CD8-positive, alpha-beta memory T cell (primary cell): ENCODE results near the gene GNB5. TPM values are rescaled to one million over a fixed set of nuclear protein-coding genes. Genes with fewer than 3 reads are reported as not detected.

Experiments used
- CTCF ChIA-PET: fragments of 350-600 bp; sonication (Branson Sonifier 250); formaldehyde crosslinking; loops from one replicate; lab custom pipeline; 2021; ENCODE audit warnings: antibody characterized with exemption; lab: Charles Lee
- POLR2A ChIA-PET: fragments of 350-600 bp; sonication (Branson Sonifier 250); formaldehyde crosslinking; loops from one replicate; lab custom pipeline; 2021; ENCODE audit warnings: antibody characterized with exemption; lab: Charles Lee
- DNase-seq, 5 donors: peaks; one replicate each; pipeline versions ENCODE4 v3.0.0 to v3.0.0-alpha.2; 2020 to 2022; ENCODE audit warnings: mixed read lengths in 1 of 5
- H3K27ac ChIP-seq: one replicate; pipeline ENCODE4 v1.7.0; 2013; ENCODE audit warnings: low read depth, mild to moderate bottlenecking, low read length, moderate library complexity
- H3K27me3 ChIP-seq: 2 replicates; pipeline ENCODE4 v1.7.0; 2013; ENCODE audit warnings: low read length, mild to moderate bottlenecking; ENCODE audit not compliant: insufficient read depth, poor library complexity, severe bottlenecking
- H3K36me3 ChIP-seq: 2 replicates; pipeline ENCODE4 v1.7.0; 2013; ENCODE audit warnings: mild to moderate bottlenecking, low read length, moderate library complexity; ENCODE audit not compliant: insufficient read depth
- H3K4me1 ChIP-seq: 2 replicates; pipeline ENCODE4 v1.7.0; 2013; ENCODE audit warnings: mild to moderate bottlenecking, low read length, moderate library complexity; ENCODE audit not compliant: insufficient read depth
- H3K4me3 ChIP-seq: 2 replicates; pipeline ENCODE4 v1.7.0; 2013; ENCODE audit warnings: mild to moderate bottlenecking, low read length
- H3K9me3 ChIP-seq: 2 replicates; pipeline ENCODE4 v1.7.0; 2013; ENCODE audit warnings: mild to moderate bottlenecking, low read length
- H3K27ac Mint-ChIP-seq, 8 donors: one replicate each; pipeline ENCODE4 v1.8.0; 2020 to 2021; ENCODE audit warnings: mixed read lengths in 8 of 8, mild to moderate bottlenecking in 6 of 8, inconsistent platforms in 3 of 8, moderate library complexity in 3 of 8
- H3K27me3 Mint-ChIP-seq, 2 donors: one replicate each; pipeline ENCODE4 v1.8.0; 2020 to 2021; ENCODE audit warnings: mixed read lengths in 2 of 2, mild to moderate bottlenecking in 1 of 2, moderate library complexity in 1 of 2
- H3K36me3 Mint-ChIP-seq, 3 donors: one replicate each; pipeline ENCODE4 v1.8.0; 2020 to 2021; ENCODE audit warnings: mixed read lengths in 3 of 3, inconsistent platforms in 1 of 3, mild to moderate bottlenecking in 1 of 3
- H3K4me1 Mint-ChIP-seq, 3 donors: one replicate each; pipeline ENCODE4 v1.8.0; 2020 to 2021; ENCODE audit warnings: mixed read lengths in 3 of 3, inconsistent platforms in 1 of 3, mild to moderate bottlenecking in 1 of 3
- H3K4me3 Mint-ChIP-seq, 7 donors: one replicate each; pipeline ENCODE4 v1.8.0; 2020 to 2021; ENCODE audit warnings: mixed read lengths in 7 of 7, mild to moderate bottlenecking in 6 of 7, moderate library complexity in 4 of 7, inconsistent platforms in 2 of 7
- H3K9me3 Mint-ChIP-seq, 5 donors: one replicate each; pipeline ENCODE4 v1.8.0; 2020 to 2022; ENCODE audit warnings: mixed read lengths in 5 of 5, mild to moderate bottlenecking in 3 of 5, moderate library complexity in 2 of 5, inconsistent platforms in 1 of 5
- polyA plus RNA-seq: library from polyadenylated mRNA; unstranded; fragments of 300-500 nt; fragmentation: Illumina TruSeq; gene quantifications from one replicate; pipeline ENCODE4 v1.2.3, GENCODE V29; 2021
- total RNA-seq, 2 experiments: library from RNA; stranded (reverse); gene quantifications; one replicate each; pipeline ENCODE4 v1.2.3, GENCODE V29; 2021

Gene GNB5
- total and polyA plus RNA-seq, 3 experiments from 2014 or later: 19.2 to 46.0 (median 21.7) TPM

GRCh38 chr15:52109559-52110451 lies 81.4 kb downstream of the GNB5 start:
- CTCF ChIA-PET: no interaction called here
- no peak overlapping the region for H3K4me3 ChIP-seq
- Mint-ChIP-seq H3K36me3 (peaks cover 0 to 6% (median 0%) of the 10 kb centered on the region in 3 donors), H3K4me3 (no peak overlapping the region), H3K4me1 (peaks cover 2 to 7% (median 4%) of the 10 kb centered on the region in 3 donors), H3K9me3 (no peaks in the 10 kb centered on the region), H3K27ac (no peak overlapping the region), H3K27me3 (peaks cover 16 to 40% of the 10 kb centered on the region in 2 donors)
- H3K27me3 ChIP-seq: peaks cover 23% of the 10 kb centered on the region
- H3K4me1 ChIP-seq: no peaks in the 10 kb centered on the region
- DNase-seq: no peak
- H3K27ac ChIP-seq: no peak overlapping the region
- no peaks in the 10 kb centered on the region for H3K36me3 ChIP-seq
- H3K9me3 ChIP-seq: no peaks in the 10 kb centered on the region
- POLR2A ChIA-PET: no interaction called here

GRCh38 chr15:52107238-52107637 lies 84.0 kb downstream of the GNB5 start:
- H3K36me3 Mint-ChIP-seq: peaks cover 0 to 6% (median 0%) of the 10 kb centered on the region in 3 donors
- ChIA-PET POLR2A (no interaction called here), CTCF (interaction anchor here (1.9 kb wide), 1 partner anchor 29 kb away, joined by 6 read pairs; no protein-coding TSS in a partner anchor)
- Histone ChIP-seq H3K27me3 (peaks cover 23% of the 10 kb centered on the region), H3K4me1 (no peaks in the 10 kb centered on the region), H3K4me3 (no peak overlapping the region), H3K27ac (no peak overlapping the region), H3K36me3 (no peaks in the 10 kb centered on the region), H3K9me3 (no peaks in the 10 kb centered on the region)
- H3K4me3 Mint-ChIP-seq: no peak overlapping the region
- H3K27me3 Mint-ChIP-seq: peaks cover 16 to 45% of the 10 kb centered on the region in 2 donors
- H3K9me3 Mint-ChIP-seq: no peaks in the 10 kb centered on the region
- DNase-seq: no peak
- peaks cover 2 to 6% (median 4%) of the 10 kb centered on the region in 3 donors for H3K4me1 Mint-ChIP-seq
- H3K27ac Mint-ChIP-seq: no peak overlapping the region

GRCh38 chr15:52106641-52107040 lies 84.6 kb downstream of the GNB5 start:
- Histone ChIP-seq H3K36me3 (no peaks in the 10 kb centered on the region), H3K27ac (no peak overlapping the region), H3K4me3 (no peak overlapping the region), H3K27me3 (peaks cover 21% of the 10 kb centered on the region), H3K9me3 (no peaks in the 10 kb centered on the region), H3K4me1 (no peaks in the 10 kb centered on the region)
- Mint-ChIP-seq H3K4me3 (no peak overlapping the region), H3K9me3 (no peaks in the 10 kb centered on the region), H3K27me3 (peaks cover 16 to 48% of the 10 kb centered on the region in 2 donors), H3K27ac (no peak overlapping the region), H3K36me3 (peaks cover 0 to 9% (median 0%) of the 10 kb centered on the region in 3 donors), H3K4me1 (peaks cover 2 to 4% (median 4%) of the 10 kb centered on the region in 3 donors)
- ChIA-PET CTCF (no interaction called here), POLR2A (no interaction called here)
- no peak for DNase-seq

DNA sequence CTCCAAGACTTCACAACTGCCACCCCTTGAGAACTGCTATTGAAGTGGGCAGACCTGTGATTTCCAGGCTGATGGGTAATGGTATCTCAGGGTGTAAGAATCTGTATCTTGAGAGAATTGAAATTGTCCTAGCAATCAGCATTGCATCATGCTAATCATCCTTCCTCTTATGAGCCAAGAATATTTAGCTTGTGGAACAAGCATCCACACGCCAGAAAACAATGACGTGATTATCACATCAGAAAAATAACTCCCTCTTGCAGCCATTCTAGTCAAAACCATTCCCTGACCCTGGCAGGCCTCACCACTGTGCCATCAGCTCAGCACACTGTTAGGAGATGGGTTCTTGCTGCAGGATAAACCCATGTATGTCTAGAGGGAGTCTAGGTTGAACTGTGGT lies 85.3 kb downstream of the GNB5 start:
- ChIA-PET POLR2A (no interaction called here), CTCF (no interaction called here)

DNA sequence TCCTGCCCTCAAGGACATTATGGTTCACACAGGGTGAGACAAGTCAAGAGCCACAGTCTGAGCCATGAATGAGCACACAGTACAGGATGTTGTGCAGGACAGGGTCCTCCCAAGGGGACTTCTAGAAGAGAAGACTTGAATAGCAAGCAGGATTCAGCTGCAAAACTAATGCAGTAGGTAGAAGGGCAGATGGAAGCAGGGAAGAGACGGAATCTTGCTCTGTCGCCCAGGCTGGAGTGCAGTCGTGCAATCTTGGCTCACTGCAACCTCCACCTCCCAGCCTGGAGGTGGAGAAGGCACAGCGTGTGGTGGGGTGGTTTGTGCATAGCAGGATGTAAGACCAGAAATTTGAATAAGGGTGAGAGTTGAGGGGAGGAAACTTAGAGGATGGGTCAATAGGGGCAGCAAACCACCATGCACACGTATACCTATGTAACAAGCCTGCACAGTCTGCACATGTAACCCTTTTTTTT lies 86.6 kb downstream of the GNB5 start:
- CTCF ChIA-PET: no interaction called here
- no peaks in the 10 kb centered on the region for H3K4me1 ChIP-seq
- no peaks in the 10 kb centered on the region for H3K4me1 Mint-ChIP-seq
- H3K9me3 Mint-ChIP-seq: no peaks in the 10 kb centered on the region
- no peaks in the 10 kb centered on the region for H3K36me3 ChIP-seq
- POLR2A ChIA-PET: no interaction called here
- peak overlapping the region in 1 of 8 donors; percentile 52 for H3K27ac Mint-ChIP-seq
- peaks cover 7 to 38% of the 10 kb centered on the region in 2 donors for H3K27me3 Mint-ChIP-seq
- DNase-seq: no peak
- H3K36me3 Mint-ChIP-seq: peaks cover 0 to 3% (median 0%) of the 10 kb centered on the region in 3 donors
- H3K9me3 ChIP-seq: no peaks in the 10 kb centered on the region
- H3K4me3 ChIP-seq: no peak overlapping the region
- no peak overlapping the region for H3K4me3 Mint-ChIP-seq
- peaks cover 10% of the 10 kb centered on the region for H3K27me3 ChIP-seq
- no peak overlapping the region for H3K27ac ChIP-seq

More for the DNA sequence above, 85.3 kb downstream of the GNB5 start:
- H3K9me3 Mint-ChIP-seq: no peaks in the 10 kb centered on the region
- Histone ChIP-seq H3K4me1 (no peaks in the 10 kb centered on the region), H3K9me3 (no peaks in the 10 kb centered on the region), H3K36me3 (no peaks in the 10 kb centered on the region), H3K4me3 (no peak overlapping the region), H3K27ac (no peak overlapping the region), H3K27me3 (peaks cover 15% of the 10 kb centered on the region)
- H3K4me1 Mint-ChIP-seq: no peaks in the 10 kb centered on the region
- H3K36me3 Mint-ChIP-seq: peaks cover 0 to 9% (median 0%) of the 10 kb centered on the region in 3 donors
- no peak overlapping the region for H3K27ac Mint-ChIP-seq
- DNase-seq: no peak
- H3K4me3 Mint-ChIP-seq: no peak overlapping the region
- H3K27me3 Mint-ChIP-seq: peaks cover 13 to 44% of the 10 kb centered on the region in 2 donors

DNA sequence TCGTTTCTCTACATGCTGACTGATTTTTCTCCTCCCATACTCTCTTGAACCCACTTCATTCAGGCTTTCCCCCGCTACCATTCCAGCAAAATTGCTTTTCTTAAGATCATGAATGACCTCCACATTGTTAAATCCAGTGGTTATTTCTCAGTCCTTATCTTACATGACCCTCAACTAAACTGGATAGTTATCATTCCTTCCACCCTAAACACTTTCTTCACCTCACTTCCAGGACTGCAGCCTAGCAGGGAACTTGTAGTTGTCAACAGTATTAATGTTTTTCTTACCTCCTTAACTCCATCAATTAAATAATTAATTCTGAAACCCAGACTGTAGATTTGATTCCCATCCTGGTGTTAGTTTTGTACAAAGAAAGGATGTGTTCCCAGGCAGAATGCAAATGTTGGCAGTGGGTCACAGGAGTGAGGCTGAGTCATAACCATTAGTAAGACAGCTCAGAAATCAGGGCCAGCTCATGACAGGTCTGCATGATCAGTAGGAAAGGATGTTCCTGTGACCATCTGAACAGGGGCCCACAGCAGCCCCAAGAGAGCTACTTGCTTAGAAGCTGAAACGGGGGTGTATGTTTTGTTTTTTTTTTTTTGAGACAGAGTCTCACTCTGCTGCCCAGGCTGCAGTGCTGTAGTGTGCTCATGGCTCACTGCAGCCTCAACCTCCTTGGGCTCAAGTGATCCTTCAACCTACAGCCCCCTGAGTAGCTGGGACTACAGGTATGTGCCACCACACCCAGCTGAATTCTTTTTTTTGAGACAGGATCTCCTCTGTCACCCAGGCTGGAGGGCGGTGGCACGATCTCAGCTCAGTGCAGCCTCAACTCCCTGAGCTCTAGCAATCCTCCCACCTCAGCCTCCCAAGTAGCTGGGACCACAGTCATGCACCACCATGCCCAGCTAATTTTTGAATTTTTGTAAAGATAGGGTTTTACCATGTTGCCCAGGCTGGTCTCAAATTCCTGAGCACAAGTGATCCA lies 87.7 kb downstream of the GNB5 start:
- CTCF ChIA-PET: no interaction called here
- H3K4me3 ChIP-seq: no peak overlapping the region

DNA sequence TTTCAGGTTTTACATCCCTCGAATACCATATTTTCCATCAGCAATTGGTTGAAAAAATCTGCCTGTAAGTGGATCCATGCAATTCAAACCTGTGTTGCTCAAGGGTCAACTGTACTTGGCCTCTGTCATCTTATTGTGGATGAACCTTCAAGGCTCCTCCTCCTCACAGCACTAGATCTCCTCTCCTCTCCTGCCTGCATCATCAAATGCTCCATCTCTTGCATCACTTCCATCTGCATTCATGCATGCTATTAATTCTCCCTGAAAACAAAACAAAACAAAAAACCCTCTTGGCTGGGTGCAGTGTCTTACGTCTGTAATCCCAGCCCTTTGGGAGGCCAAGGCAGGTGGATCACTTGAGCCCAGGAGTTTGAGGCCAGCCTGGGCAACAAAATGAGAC lies 88.7 kb downstream of the GNB5 start:
- no peaks in the 10 kb centered on the region for H3K4me1 Mint-ChIP-seq
- H3K9me3 Mint-ChIP-seq: no peaks in the 10 kb centered on the region

More for the DNA sequence above, 87.7 kb downstream of the GNB5 start:
- Mint-ChIP-seq H3K27me3 (peaks cover 7 to 33% of the 10 kb centered on the region in 2 donors), H3K36me3 (peaks cover 0 to 3% (median 0%) of the 10 kb centered on the region in 3 donors), H3K9me3 (no peaks in the 10 kb centered on the region), H3K27ac (peak overlapping the region in 1 of 8 donors; percentile 19), H3K4me3 (no peak overlapping the region), H3K4me1 (no peaks in the 10 kb centered on the region)
- DNase-seq: no peak
- Histone ChIP-seq H3K27ac (no peak overlapping the region), H3K27me3 (peaks cover 7% of the 10 kb centered on the region), H3K36me3 (no peaks in the 10 kb centered on the region), H3K4me1 (no peaks in the 10 kb centered on the region), H3K9me3 (no peaks in the 10 kb centered on the region)
- POLR2A ChIA-PET: interaction anchor here (0.5 kb wide), 1 partner anchor 83 kb away, joined by 3 read pairs; no protein-coding TSS in a partner anchor

More for the DNA sequence above, 88.7 kb downstream of the GNB5 start:
- Histone ChIP-seq H3K27me3 (no peaks in the 10 kb centered on the region), H3K4me1 (no peaks in the 10 kb centered on the region), H3K27ac (no peak overlapping the region), H3K4me3 (no peak overlapping the region), H3K36me3 (no peaks in the 10 kb centered on the region), H3K9me3 (no peaks in the 10 kb centered on the region)
- ChIA-PET CTCF (no interaction called here), POLR2A (interaction anchor here (0.5 kb wide), 1 partner anchor 82 kb away, joined by 3 read pairs; no protein-coding TSS in a partner anchor)
- Mint-ChIP-seq H3K4me3 (no peak overlapping the region), H3K27me3 (peaks cover 0 to 28% of the 10 kb centered on the region in 2 donors), H3K36me3 (peaks cover 0 to 3% (median 0%) of the 10 kb centered on the region in 3 donors), H3K27ac (no peak overlapping the region)
- no peak for DNase-seq
